NCI-H345 treated with DMSO at 0.1 percent for 48 hours (cell line): ENCODE results near the gene KRTAP12-1.

Experiments used
- DNase-seq: peaks from one replicate; lab custom pipeline; 2025; ENCODE audit not compliant: unreplicated experiment; lab: John Stamatoyannopoulos, UW

Gene KRTAP12-1

DNA sequence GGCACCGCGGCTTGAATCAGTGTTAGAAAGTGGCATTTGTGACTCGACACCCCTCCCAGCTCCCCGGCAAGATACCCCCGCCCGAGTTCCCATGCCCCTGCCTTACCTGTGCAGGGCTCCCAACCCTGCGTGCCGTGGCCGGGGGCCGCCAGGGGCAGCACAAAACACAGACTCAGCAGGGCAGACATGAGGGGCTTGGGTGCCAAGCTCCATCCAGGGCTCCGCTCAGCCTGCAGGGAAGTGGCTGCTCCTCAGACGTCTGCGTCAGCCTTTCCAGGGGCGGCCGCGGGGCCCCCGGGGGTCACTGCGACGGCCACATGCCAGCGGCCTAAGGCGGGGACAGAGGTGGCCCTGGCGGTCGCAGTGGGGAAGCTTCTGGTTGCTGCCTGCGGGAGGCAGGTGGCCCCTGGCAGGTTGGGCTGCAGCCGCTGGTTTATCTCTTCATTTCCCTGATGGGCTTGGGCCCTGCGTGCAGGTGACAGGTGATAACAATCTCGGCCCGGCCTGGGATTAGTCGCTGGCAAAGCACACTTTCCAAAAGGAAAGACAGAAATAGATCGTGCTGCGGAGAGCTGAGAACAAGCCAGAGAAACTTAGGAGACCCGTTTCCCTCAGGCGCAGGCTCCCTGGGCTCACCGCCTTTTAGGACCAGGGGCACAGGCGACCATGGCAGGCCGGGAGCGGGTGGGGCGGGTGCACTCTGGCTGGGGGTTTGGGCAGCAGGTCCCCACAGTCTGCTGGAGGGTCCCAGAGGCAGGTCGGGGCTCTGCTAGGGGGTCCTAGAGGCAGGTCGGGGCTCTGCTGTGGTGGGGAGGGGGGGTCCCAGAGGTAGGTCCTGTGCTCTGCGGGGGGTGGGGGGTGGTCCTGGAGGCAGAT lies 29.6 kb upstream of the KRTAP12-1 start, which contains the start of gene TSPEAR:
Gene TSPEAR (minus strand): TSS at position 246 of the 876 bp plus-strand sequence. CDS start 58 bp downstream, at position 188.
- DNase-seq = peak; percentile 94

DNA sequence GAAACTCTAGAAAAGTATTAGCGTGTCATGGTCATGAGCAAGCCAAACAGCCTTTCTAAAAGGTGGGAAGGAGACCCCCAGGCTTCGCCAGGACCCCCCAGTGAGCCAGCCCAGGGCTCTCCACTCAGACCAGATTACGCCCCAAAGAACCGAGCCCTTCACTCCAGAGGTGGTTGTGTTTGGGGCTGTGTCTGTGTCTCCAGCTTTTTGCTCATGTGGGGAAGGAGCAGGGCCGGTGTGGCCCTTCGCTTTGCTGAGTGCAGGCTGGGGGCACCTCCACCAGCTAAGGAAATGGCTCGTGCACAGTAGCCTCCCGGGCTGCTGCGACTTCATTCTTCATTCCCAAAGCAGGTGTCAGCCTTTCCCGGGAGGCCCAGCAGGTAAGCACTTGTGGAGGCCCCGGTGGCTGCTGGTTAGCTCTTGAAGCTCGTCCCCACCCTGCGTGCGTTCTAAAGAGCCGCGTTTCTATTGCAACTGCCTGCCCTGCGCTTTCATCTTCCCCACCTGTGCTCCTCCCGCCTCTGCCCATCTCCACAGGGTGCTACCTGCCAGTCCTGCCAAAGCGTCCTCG lies 28.9 kb upstream of the KRTAP12-1 start:
- DNase-seq = peak; percentile 99

DNA sequence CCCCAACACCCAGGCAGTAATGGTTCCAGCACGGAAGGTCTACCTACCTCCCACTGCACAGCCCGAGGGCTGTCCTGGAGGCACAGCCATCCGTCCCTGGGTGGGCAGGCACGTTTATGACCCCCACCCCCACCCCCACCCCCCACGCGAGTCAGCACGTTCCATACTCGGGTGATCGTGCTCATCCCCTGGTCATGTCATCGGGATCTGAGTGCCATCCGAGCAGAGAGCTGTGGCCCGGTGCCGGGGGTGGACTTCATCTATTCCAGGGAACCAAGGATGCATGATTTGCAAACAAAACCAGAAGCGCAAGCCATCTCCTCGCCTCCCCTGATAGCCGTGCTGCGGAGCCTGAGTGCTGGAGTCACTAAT lies 28.3 kb upstream of the KRTAP12-1 start:
- DNase-seq = peak; percentile 51

DNA sequence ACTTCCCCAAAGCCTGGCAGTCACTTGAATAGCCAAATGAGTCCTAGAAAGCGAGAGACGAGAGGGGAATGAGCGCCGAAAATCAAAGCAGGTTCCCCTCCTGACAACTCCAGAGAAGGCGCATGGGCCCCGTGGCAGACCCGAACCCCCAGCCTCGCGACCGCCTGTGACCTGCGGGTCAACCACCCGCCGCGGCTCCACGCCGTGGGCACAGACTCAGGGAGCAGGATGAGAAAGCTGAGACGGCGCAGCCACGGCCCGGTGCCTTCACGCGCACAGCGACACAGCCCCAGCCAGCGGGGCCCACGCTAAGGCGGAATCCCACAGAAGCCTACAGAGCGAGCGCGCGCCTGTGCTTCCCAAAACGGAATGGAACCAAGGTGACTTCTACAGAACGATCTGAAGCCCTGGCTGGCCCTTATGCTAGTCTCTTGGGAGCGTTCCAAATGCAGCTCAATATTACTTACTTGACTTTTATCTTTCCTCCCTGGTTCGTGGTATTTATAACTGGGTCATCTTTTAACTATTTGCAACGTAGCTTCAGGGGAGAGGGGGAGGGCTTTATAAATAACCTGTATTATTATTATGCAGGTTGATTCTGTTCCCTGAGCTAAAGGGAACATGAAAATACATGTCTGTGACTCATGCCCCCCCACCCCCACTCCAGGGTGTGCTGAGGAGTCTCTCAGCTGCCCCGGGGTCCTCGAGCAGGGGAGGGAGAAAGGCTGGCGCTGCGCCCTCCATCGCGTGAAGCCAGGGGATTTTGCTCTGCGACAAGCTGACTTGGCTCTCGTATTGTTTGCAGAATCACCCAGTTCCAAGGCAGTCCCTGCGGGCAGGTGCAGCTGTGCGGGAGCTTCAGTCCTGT lies 27.7 kb upstream of the KRTAP12-1 start:
- peak; percentile 92 for DNase-seq

DNA sequence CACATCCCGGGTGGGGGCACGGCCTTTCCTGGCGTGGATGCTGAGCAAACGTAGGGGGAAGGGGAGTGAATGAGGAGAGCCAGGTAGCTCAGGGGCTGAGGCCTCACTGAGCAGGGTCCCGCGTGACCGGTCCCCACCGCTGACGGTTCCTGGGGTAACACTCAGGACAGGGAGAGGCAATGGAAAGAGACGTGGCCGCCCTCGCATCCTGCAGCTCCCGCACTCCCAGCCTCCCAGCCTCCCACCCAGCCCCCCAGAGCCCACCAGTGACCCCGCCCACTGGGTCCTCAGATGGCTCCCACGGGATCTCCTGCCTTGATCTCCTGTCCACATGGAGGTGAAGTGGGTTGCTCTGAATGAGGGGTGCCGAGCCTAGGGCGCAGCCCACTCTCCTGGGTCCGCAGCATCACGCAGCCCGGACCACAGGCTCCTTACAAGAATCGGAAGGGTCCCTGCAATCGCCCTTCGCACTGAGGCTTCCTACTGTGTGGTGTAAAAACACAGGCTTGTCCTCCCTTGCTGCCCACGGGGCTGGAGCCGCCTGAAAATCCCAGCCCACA lies 27.0 kb upstream of the KRTAP12-1 start:
- no peak for DNase-seq

DNA sequence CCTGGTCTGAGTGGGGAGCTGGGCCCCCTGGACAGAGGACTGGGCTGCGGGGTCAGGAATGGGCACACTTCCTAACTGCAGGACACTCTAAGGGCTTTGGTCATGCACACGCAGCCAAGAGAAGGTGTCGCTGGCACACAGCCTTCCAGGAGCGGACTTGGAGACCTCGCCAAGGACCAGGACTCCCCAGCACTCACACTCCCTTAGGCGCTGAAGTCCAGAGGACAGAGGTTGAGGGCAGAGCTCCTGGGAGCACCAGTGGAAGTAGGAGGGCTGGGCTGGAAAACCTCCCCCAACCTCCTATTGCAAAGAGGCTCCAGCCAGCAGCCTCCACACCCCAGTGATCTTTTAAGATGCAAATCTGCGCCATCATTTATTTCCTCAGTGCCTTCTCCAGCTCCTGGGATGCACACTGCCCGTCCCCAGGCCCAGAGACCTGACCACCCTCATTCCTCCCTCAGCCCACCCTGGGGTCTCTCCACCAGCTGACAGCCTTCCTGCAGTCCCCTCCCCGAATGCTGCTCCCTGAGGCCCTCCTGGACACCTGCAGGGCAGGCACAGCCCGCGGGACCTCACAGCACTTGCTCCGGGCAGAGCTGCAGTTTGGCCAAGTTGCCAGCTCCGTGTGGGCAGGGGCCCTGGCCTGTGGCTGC lies 26.4 kb upstream of the KRTAP12-1 start:
- peak; percentile 18 for DNase-seq

DNA sequence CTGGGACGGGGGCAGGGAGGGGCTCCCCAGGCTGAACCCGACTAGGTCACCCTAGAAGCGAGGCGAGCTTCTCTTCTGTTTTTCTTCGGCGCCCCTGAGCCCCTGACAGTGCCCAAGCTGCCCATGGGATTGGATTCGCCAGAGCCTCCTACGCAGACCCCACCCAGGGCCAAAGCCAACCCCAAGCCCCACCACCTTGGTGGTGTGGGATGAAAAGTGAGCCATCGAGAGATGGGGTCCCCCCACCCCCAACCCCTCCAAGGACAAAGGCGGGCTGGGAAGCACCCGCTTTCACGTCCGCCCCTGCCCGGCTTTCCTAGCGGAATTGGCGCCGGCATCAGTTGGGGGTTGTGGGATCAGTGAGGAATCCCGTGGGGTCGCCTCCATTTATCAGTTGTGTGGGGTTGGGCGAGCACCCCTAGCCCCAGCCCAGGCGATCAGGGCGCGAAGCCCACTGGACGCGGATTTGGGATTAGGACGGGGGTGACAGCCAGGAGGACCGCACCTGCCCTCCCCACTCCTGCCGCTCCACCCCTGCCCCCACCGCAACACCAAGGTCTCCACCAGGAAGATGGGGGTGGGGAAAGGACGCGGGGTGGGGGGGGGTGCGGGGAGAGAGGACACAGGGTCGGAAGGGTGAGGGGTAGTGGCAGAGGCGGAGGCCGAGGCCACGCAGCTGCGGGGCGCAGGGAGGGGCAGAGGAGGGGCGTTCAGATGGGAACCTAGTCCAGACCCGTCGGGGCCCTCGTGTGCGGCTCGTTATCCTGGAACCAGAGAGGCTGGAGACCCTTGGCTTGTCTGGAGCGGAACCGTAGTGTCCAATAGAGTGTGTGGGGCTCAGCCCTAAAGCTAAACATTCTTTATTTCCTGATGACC lies 25.0 kb upstream of the KRTAP12-1 start:
- no peak for DNase-seq

DNA sequence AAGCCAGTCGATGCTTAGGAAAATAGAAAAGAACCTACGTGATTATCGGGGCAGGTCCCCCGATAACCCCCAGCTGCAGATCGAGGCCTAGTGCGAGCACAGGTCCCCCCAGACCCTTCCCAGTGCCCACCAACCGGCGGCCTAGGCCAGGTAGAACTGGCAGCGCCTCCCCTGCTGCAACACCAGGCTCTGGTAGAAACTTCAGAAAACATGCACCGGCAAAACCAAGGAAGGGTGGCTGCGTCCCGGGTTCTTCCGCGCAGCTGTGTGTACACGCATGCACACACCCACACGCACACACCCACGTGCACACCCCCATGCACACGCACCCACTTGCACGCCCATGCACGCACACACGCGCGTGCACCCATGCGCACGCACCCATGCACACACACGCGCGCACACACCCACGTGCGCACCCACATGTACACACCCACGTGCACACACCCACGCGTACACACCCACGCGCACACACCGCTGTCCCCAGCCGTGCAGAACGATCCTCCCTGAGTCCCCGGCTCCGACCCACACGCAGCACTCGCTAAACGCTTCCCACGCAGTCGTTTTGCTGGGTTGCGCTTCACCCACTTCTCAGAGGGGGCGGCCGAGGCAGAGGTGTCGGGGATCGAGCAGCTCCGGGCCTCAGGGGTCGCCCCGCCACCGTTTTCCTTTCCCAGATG lies 24.2 kb upstream of the KRTAP12-1 start:
- no peak for DNase-seq

DNA sequence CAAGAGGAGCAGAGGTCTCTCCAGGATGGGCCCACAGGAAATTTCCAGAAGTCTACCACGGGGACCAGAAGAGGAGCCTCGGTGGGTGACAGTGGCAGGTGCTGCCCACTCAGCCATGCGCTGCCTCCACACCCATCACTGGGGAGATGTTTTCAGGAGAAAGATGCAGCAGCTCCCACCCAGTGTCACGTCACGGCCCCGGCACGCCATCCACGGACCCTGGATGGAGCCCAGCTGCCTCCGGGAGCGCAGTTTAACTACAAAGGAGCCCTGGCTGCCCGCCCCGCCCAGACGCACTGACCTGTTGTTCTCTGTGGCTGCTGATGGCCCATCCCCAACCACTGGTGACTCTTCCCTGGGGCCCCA lies 22.7 kb upstream of the KRTAP12-1 start:
- DNase-seq = no peak

DNA sequence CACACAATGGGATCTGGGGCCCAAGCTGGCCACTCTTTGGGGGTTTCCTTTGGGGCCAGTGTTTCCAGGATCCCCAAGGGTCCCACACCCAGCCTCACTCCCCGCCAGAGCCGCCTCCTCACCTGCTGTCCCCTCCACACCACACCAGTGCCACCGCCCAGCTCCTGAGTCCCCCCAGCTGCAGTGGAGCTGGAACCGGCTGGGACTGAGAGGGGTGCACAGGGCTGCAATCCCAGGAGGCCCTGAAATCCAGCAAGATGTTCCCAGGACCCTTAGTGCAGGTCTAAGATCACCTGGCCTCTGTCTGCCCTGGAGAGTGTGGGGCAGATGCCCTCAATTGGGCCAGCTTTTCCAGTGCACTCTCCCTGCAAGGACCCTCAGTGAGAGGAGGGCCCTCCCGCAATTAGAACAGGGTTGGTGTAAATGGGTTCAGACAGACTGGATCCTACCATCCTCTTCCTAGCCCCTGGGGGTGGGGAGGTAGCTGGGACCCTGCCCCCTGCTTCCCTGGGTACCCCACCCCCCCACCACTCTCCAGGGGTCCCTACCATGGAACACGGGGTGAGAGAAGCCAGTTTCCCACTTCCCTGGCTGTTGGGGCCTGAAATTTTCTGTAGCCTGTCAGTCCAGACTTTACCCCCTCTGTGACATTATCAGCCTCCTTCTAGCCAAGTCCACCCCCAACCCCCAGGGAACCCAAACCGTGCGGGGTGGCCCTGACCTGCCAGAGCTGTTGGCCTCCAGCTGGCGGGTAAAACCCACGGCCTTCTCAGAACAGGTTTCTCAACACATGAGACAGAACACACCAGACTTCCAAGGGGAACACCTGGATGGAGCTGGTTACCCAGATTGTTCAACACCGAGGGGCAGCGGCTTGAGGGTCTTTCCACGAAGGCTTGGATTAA lies 22.0 kb upstream of the KRTAP12-1 start:
- DNase-seq = no peak

DNA sequence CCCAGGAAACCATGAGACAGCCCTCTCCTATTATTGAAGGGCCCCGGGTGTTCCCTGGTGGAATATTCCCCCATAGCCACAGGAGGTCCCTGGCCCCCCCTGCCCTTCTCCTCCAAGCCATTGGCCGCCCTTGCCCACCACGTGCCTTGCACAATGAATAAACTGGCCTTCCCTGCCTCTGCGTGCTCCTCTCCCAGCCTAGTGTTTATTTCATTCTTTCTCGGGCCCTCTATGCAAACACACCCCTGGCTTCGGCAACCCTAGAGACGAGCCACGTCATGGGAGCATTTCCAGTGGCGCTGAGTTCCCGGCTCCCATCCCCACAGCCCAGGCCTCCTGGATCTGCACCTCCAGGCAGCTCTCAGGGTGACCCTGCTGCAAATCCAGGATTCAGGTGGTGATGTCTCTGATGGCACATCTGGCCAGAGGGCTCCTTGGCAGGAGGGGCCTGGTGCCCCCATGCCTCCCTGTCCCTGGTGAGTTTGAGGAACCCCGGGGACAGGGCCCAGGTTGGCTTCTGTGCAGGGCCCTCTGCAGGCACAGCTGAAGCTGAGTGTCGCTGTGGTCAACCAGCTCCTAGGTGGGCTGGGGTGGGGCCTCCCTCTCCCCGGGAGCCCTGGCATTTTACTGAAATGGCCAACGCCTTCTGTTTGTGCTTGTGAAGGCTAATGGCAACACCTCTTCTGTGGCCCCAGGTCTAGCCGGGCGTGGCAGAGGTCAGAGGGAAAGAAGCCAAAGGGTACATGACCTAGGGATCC lies 21.2 kb upstream of the KRTAP12-1 start:
- peak; percentile 87 for DNase-seq

DNA sequence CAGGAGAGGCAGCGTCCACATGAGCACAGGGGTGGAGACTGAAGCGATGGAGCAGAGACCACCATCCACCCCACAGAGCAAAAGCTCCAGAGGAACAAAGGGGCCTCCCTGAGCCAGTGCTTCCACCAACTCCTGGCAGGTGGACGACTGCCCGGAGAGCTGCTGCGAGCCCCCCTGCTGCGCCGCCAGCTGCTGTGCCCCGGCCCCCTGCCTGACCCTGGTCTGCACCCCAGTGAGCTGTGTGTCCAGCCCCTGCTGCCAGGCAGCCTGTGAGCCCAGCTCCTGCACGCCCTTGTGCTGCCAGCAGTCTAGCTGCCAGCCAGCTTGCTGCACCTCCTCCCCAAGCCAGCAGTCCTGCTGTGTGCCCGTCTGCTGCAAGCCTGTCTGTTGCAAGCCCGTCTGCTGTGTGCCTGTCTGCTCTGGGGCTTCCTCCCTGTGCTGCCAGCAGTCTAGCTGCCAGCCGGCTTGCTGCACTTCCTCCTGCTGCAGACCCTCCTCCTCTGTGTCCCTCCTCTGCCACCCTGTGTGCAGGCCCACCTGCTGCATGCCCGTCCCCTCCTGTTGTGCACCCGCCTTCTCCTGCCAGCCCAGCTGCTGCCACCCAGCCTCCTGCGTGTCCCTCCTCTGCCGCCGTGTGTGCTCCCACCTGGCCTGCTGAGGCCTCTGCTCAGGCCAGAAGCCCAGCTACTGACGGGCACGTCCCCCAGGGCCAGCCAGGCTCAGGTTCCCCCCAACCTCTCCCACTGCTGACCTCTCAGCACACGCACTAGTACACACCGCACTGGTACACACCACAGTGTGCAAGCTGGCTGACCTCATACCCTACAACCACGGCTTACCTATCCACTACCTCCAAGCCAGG lies 20.4 kb upstream of the KRTAP12-1 start:
- DNase-seq = peak; percentile 63

DNA sequence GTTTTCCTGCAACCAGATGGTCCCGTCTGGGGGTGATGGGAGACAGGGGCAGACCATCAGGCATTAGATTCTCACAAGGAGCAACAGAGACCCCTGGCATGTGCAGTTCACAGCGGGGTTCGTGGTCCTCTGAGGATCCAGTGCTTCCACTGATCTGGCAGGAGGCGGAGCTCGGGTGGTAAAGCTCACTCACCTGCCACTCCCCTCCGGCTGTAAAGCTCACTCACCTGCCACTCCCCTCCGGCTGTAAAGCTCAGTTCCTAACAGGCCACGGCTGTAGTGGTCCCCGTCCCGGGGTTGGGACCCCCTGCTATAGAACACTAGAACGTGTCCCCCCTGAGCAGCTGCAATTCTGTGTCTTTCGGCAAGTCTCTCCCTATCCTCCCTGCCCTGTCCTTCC lies 19.6 kb upstream of the KRTAP12-1 start:
- DNase-seq = no peak

DNA sequence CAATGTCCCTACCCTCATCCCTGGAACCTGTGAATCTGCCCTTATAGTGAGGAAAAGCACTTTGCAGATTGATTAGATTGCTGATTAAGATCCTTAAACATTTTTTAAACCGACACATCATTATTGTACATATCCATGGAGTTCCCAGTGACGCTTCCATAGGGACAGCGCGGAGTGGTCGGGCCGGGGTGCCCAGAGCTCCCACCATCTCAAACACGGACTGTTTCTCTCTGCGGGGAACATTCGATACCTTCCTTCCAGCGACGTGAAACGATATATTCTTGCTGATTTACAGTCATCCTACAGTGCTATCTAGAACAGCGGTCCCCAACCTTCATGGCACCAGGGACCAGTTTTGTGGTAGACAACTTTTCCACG lies 19.0 kb upstream of the KRTAP12-1 start:
- no peak for DNase-seq

DNA sequence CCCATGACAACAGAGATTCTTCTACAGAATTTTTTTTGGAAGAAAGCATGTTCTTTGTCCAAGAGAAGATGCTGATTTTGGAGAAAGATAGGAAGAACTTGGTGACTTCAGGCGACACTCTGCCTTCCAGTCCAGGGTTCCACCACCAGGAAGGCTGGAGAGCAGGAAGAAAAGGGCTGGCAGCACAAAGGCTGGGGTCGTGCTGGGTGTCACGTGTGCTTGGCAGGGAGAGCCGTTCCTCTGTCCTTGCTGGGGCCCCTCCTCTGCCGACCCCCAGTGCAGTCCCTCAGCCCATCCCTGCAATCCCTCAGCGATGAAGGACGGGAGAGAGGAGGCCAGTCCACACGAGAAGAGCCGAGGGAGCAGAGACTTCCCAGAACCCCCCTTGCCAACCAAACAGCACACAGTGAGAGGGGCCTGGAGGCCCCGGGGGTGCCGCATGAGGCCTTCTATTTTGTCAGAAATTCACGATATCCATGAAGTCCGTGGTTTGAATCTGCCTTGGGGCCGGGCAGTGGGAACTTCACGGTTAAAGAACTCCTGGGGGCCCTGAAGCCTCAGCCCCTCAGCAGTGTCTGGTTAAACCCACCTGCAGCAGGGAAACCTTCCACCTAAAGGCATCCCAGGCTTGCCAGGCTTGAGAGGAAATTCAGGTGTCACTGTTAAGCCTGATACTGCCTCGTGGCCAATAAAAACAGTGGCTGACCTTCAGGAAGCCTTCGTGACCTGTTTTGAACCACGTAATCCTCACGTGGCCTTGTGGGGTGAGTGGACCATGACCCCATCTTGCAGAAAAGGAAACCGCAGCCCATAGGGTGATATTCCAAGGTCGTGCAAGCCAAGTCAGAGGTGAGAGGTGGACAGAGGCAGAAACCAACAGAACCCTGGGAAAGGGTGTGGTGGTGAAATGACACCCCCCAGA lies 18.4 kb upstream of the KRTAP12-1 start:
- no peak for DNase-seq
